OCI-M1 (cell line): ENCODE data around the gene OAS3.
"Not testable (repeated sequence)": the region's sequence is repeated elsewhere in the genome, so short reads cannot be mapped to it uniquely, and the experiment has no call there.

ENCODE experiments used
- DNase-seq: peaks from one replicate; lab custom pipeline; 2025; lab: John Stamatoyannopoulos, UW

The OAS3 gene

DNA sequence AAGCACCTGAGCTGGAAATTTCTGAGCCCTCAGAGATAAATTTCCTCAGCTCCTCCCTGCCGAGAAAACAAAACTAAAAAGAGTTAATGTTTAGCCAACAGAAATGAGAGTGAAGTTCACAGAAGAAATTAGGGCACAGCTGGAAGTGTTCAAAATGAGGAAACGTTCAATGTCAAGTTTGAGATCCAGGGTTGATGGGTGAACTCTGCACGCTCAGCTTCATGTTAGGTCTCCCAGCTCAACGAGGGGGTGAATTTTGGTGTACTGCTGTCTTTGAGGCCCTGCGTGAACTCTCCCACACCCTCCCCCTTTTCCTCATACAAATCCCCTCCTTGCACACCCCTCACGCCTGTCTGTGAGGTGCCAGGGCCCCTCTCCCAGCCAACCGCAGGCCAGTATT lies 13.3 kb upstream of the OAS3 start:
- DNase-seq = no peak

- not testable (repeated sequence) for DNase-seq
Measured at GRCh38 chr12:112926416-112927033, 11.7 kb upstream of the OAS3 start.

GRCh38 chr12:112927475-112927874 lies 10.8 kb upstream of the OAS3 start:
- DNase-seq = no peak

GRCh38 chr12:112927925-112928324 lies 10.3 kb upstream of the OAS3 start:
- DNase-seq = no peak

DNA sequence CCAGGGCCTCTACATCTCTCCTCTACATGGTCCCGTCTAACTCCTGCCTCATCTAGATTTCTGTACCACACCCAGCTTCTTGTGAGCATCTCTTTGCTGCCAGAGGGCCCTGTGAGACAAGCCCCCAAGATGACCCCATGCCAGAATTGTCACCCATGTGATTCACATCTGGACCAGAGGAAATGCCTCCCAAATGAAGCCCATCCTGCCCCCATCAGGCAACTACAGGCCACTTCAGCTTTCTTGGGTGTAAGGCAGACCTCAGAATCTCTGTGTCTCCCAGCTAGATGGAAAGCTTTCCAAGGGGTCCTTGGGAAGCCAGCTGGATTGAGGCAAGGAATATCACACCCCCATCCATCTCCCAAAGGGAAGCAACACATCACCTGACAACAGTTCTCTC lies 9.3 kb upstream of the OAS3 start:
- peak; percentile 8 for DNase-seq

DNA sequence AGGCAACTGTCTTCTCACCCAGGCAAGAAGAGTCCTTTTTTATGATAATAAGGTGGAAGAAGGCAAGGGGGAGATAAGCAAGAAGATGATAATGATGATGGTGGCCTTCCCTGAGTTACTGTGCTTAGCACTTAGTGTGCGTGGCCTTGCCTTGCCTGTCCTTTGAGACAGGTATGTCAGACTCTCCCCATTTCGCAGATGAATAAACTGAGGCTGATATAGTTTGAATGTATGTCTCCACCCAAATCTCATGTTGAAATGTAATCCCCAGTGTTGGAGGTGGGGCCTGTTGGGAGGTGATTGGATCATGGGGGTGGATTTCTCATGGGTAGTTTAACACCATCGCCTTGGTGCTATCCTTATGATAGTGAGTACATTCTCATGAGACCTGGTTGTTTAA lies 8.6 kb upstream of the OAS3 start:
- DNase-seq = no peak

- DNase-seq = no peak
Measured at GRCh38 chr12:112930350-112930749, 7.9 kb upstream of the OAS3 start.

DNA sequence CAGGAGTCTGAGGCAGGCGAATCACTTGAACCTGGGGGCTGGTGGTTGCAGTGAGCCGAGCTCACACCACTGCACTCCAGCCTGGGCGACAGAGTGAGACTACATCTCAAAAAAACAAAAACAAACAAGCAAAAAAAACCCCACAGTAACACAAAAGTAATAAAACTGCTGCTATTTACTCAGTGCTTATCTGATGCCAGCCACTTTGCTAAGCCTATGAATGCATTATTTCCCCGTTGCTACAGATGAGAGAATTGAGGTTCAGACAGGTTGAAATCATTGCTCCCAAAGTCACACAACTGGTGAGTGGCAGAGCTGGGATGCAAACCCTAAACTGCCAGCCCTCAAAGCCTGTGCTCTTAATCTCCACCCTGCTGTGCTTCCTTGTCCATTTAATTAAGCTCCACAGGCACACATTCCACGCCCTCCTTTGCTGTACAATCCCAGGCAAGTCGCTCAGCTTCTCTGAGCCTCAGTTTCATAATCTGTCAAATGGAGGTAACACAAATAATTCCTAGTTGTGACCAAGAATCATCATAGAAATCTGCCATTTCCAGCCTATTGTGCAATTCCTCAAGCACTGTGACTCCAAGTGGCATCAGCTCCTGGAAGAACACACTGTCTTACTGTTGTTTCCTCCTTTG lies 5.7 kb upstream of the OAS3 start:
- no peak for DNase-seq

GRCh38 chr12:112933129-112933505 lies 5.2 kb upstream of the OAS3 start:
- DNase-seq = no peak

DNA sequence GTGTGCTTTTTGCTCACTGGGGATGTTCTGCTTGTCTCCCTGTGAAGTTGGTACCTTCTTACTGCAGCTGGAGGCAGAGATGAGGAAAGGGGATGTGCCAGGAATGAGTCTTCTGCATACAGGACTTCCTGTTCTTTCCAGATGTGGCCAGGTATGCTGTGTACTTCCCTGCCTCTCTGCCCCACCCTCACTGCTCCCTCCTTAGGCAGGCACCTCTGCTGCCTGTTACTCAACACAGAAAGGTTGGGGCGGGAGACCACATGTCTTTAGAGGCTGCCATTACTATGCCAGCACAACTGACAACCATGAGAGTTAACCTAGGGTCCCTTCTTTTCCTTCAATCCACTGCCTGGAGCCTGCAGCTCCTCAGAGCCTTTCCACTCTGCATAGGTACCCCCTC lies 2.0 kb upstream of the OAS3 start:
- DNase-seq = no peak

- DNase-seq = peak; percentile 11
Measured at GRCh38 chr12:112936927-112937326, 1.3 kb upstream of the OAS3 start.

GRCh38 chr12:112938751-112939150 lies 477 bp downstream of the OAS3 start:
- DNase-seq = peak; percentile 48

GRCh38 chr12:112939761-112940381 lies 1.6 kb downstream of the OAS3 start:
- peak; percentile 33 for DNase-seq

GRCh38 chr12:112941528-112942335 lies 3.5 kb downstream of the OAS3 start:
- no peak for DNase-seq

- DNase-seq = no peak
Measured at GRCh38 chr12:112942572-112942971, 4.3 kb downstream of the OAS3 start.

DNA sequence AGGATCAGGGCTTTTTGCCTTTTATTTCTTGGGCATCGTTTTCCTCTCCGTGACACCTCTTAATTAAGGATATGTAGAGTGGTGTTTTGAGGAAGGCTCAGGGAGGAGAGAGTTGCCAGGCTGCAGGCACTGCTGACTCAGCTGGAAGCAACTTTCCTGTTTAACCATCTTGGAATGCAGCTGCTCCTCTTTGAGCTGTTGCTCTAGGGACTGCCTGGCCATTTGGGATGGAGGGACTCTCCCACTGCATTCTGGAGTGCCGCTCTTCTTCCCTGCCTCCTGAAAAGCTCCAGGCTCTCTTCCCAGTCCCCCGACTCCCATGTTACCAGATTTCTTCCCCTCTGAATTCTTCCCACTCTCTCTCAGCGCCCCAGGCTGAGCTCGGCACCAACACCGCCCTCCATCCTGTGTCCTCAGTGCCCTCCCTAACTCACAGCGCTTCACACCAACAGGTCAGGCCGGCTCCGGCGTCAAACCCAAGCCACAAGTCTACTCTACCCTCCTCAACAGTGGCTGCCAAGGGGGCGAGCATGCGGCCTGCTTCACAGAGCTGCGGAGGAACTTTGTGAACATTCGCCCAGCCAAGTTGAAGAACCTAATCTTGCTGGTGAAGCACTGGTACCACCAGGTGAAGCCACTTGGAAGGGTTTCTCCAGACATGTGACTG lies 5.9 kb downstream of the OAS3 start:
- DNase-seq = no peak

- no peak for DNase-seq
Measured at GRCh38 chr12:112945515-112945914, 7.2 kb downstream of the OAS3 start.

DNA sequence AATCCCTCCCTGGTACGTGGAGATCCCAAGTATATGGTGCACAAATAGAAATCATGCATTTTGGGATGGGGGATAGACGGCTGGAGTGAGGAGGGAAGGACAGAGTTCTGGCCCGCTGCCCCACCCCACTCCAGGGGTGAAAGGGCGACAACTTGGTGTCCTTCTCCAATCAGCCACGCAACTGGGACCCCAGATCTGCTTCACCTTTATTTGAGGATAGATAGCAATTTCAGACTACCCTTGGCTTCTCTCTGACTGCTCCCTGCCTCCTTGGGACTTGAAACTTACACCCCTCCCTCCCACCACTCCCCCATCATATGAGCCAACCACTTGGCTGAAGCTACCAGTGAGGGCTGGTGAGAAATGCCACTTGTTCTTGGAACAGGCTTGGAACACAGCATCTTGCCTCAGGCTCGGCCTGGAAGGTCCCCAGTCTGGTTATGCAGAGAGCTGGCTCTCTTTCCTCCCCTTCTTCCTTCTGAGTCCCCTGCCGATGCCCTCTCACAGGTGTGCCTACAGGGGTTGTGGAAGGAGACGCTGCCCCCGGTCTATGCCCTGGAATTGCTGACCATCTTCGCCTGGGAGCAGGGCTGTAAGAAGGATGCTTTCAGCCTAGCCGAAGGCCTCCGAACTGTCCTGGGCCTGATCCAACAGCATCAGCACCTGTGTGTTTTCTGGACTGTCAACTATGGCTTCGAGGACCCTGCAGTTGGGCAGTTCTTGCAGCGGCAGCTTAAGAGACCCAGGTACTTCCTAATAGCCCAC lies 8.1 kb downstream of the OAS3 start:
- no peak for DNase-seq

- DNase-seq = no peak
Measured at GRCh38 chr12:112947314-112947713, 9.0 kb downstream of the OAS3 start.

GRCh38 chr12:112947761-112948160 lies 9.5 kb downstream of the OAS3 start:
- DNase-seq = no peak

- DNase-seq = no peak
Measured at GRCh38 chr12:112948806-112949205, 10.5 kb downstream of the OAS3 start.

DNA sequence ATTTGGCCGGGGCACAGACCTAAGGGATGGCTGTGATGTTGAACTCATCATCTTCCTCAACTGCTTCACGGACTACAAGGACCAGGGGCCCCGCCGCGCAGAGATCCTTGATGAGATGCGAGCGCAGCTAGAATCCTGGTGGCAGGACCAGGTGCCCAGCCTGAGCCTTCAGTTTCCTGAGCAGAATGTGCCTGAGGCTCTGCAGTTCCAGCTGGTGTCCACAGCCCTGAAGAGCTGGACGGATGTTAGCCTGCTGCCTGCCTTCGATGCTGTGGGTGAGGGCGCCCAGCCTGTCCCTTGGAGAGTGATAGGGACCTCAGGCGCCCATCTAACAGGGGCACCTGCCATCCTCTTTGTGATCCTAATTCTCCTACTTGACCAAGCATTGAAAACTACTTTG lies 12.4 kb downstream of the OAS3 start:
- DNase-seq = no peak
